ENCODE results near the gene LYVE1. TPM values are rescaled to one million over a fixed set of nuclear protein-coding genes. Genes with fewer than 3 reads are reported as not detected.

The LYVE1 gene
- total and polyA plus RNA-seq, 2 of the 13 experiments (the other 11 are each of a cell fraction or from before 2014, with no cell fraction given) = 1.2 to 1.4 TPM

DNA sequence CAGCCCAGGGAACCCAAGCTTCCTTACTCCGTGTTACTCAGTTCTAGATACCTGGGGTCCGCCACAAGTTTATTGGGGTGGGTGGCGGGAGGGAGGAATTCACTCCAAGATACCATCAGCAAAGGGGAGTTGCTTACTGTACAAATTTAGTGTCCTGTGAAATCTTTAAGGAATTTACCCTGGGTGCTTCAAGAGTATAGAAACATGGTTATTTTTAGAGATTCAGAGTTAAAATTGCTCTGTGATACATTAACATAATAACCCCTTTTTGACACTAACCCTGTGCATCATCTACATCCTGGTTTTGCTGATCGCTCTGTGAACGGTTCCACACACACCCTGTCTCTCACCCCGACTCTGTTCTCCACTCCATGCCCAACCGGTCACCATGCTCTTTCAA is 18.9 kb upstream of the LYVE1 start (continued):
- TF ChIP-seq, protein P1, sequence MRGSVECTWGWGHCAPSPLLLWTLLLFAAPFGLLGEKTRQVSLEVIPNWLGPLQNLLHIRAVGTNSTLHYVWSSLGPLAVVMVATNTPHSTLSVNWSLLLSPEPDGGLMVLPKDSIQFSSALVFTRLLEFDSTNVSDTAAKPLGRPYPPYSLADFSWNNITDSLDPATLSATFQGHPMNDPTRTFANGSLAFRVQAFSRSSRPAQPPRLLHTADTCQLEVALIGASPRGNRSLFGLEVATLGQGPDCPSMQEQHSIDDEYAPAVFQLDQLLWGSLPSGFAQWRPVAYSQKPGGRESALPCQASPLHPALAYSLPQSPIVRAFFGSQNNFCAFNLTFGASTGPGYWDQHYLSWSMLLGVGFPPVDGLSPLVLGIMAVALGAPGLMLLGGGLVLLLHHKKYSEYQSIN (CRISPR knock-in tag; IDR thresholded peaks at IDR 0.05; ENCODE audit: borderline replicate concordance) = no peak
- TF ChIP-seq XBP1 (CRISPR knock-in tag; IDR thresholded peaks at IDR 0.05) = no peak
- TF ChIP-seq CBX5 (CRISPR knock-in tag; IDR thresholded peaks at IDR 0.05; ENCODE audit: borderline replicate concordance) = no peak

DNA sequence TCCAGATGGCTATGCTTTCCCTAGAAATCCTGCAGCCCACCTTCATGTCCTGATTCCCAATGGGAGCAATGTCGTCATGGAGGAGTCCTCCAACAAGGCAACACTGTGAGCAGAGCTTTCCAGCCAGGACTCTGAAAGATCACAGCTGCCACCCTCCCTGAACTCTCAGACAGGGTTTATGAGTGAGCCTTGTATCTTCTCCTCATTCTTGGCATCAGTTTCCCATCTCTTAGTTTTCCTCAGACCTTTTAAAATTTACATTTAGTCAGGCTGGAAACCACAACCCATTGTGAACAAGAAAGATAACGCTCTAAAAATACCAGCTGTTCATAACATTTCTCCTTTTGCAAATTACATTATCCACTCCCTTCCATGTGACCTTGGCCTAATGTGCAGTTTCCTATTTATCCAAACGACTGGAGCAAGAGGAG is 15.6 kb upstream of the LYVE1 start:
- H4K20me1 ChIP-seq (ENCODE audit: insufficient read depth, low read length) = 0 out of 2 replicates have a peak, but pooled peaks cover 3% of the 10 kb centered on the region
- ChIA-PET CTCF (ENCODE audit: low intra/inter-chr PET ratio, low total read pairs) (no interaction called here), POLR2A (no interaction called here)
- BruUV-seq (replicated peaks) = no TSS peak
- H3K9ac ChIP-seq (ENCODE audit: insufficient read depth, low read depth, low read length) = no peak overlapping the region
- no peaks in the 10 kb centered on the region for H3K36me3 ChIP-seq (replicated peaks in 1 of 2; ENCODE audit: control insufficient read depth in 1 of 2, insufficient read depth in 2 of 2, low read length in 2 of 2)
- H3K27me3 ChIP-seq (ENCODE audit: control insufficient read depth in 1 of 2, insufficient read depth in 2 of 2, low read length in 2 of 2) = peaks cover 1 to 7% of the 10 kb centered on the region in 2 experiments; a peak in 2 of 5 replicates
- 0 out of 2 replicates have a peak, but pooled peaks cover 5% of the 10 kb centered on the region for H3K4me1 ChIP-seq (ENCODE audit: insufficient read depth, low read length)
- H3K4me3 ChIP-seq (replicated peaks in 1 of 3; ENCODE audit: insufficient read depth in 1 of 3, low read depth in 2 of 3, low read length in 3 of 3) = no peak overlapping the region
- intact Hi-C loops (cut with micrococcal nuclease; ENCODE audit: unreplicated experiment) = no loop called here
- in situ Hi-C loops (cut with HindIII; ENCODE audit: extremely low pct_ligation_motif_present, low pct_unique_long_range_greater_than_20kb) = no loop called here
- H2AFZ ChIP-seq (ENCODE audit: low read length) = no peak overlapping the region
- FAIRE-seq (no peak), ATAC-seq (no peak), DNase-seq (ENCODE audit: low spot score) (no peak)
- no peak overlapping the region for H3K4me2 ChIP-seq (ENCODE audit: low read depth, low read length)
- no peaks in the 10 kb centered on the region for H3K79me2 ChIP-seq (ENCODE audit: insufficient read depth, low read length)
- WGBS (ENCODE audit: low lambda C conversion rate) = 2% methylated on average over 2 of the region's 3 CpGs
- H3K9me3 ChIP-seq (ENCODE audit: low read length) = no peaks in the 10 kb centered on the region
- TF ChIP-seq ZNF383 (CRISPR knock-in tag; IDR thresholded peaks at IDR 0.05; ENCODE audit: borderline replicate concordance) (no peak), ZNF234 (CRISPR knock-in tag; conservative IDR thresholded peaks at IDR 0.05) (no peak), CHCHD3 (CRISPR knock-in tag; IDR thresholded peaks at IDR 0.05) (no peak), SOX5 (CRISPR knock-in tag; IDR thresholded peaks at IDR 0.05; ENCODE audit: borderline replicate concordance) (no peak), ZSCAN12 (CRISPR knock-in tag; IDR thresholded peaks at IDR 0.05) (no peak), RBFOX2 (IDR thresholded peaks at IDR 0.05; ENCODE audit: low read depth, low read length) (no peak), PHF21A (CRISPR knock-in tag; IDR thresholded peaks at IDR 0.05) (no peak), CEBPB (IDR thresholded peaks at IDR 0.05; ENCODE audit: borderline replicate concordance, low read depth, low read length) (no peak), ZNF724P (CRISPR knock-in tag; IDR thresholded peaks at IDR 0.05; ENCODE audit: borderline replicate concordance) (no peak), ISL2 (CRISPR knock-in tag; IDR thresholded peaks at IDR 0.05) (no peak), HNF4A (CRISPR knock-in tag; IDR thresholded peaks at IDR 0.05) (no peak), MIXL1 (CRISPR knock-in tag; IDR thresholded peaks at IDR 0.05) (no peak), CEBPG (CRISPR knock-in tag; IDR thresholded peaks at IDR 0.05) (no peak)
- TF ChIP-seq, protein P2, sequence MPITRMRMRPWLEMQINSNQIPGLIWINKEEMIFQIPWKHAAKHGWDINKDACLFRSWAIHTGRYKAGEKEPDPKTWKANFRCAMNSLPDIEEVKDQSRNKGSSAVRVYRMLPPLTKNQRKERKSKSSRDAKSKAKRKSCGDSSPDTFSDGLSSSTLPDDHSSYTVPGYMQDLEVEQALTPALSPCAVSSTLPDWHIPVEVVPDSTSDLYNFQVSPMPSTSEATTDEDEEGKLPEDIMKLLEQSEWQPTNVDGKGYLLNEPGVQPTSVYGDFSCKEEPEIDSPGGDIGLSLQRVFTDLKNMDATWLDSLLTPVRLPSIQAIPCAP (CRISPR knock-in tag; IDR thresholded peaks at IDR 0.05; ENCODE audit: low read depth) = no peak
- H3K27ac ChIP-seq (ENCODE audit: extremely low read length, insufficient read depth, low read length) = no peak overlapping the region

All from HepG2 (cell line).